ENCODE results near the gene GPRC5D.
A peak's percentile ranks its signal among the peaks of the same experiment; 100 is the strongest.

Gene GPRC5D

DNA sequence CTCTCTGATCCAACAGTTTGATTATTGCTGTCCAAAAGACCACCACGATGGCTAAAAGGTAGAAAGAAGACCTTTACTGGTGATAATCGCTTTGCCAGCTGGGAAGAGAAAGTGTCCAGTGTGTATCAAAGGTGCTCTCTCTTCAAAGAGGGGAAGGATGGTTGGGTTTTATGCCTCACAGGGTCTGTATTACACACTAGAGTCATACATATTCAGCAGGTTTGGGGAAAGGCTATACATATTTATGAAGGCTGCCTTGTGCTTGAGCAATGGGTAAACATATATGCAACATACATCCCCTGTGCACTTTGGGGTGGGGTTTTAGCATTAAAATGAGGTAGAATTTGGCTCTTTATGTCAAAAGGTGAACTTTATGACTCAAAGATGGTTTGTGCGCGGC is 18.2 kb downstream of the GPRC5D start:
- no peak for DNase-seq

DNA sequence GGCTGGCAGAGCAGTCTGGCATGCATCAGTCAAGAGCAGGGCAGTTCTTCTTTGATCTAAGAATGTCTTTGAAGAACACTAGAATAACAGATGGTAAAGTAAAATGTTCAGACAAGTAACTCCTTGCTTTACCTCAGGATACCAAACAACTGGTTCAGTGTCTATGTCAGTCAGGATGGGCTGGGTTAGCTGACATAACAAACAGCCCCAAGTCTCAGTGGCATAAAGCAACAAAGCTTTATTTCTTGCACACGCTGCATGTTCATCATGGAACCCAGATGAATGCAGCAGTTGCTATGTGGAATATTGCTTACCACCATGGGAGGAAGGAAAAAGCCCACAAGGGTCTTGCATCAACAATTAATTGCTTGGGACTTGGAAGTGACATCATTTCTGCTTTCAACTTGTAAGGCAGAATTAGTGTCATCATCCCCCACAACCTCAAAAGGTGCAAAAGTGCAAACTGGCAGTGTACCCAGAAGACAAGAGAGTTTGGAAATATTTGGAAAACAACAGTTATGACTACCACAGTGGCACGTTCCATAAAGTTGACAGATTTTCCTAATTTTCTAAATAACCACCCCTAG is 21.2 kb downstream of the GPRC5D start:
- no peak for DNase-seq

GRCh38 chr12:12929696-12930095 is 22.3 kb downstream of the GPRC5D start:
- DNase-seq = no peak

- DNase-seq = peak; percentile 66
These were observed 24.5 kb downstream of the GPRC5D start for GRCh38 chr12:12927211-12928079.

DNA sequence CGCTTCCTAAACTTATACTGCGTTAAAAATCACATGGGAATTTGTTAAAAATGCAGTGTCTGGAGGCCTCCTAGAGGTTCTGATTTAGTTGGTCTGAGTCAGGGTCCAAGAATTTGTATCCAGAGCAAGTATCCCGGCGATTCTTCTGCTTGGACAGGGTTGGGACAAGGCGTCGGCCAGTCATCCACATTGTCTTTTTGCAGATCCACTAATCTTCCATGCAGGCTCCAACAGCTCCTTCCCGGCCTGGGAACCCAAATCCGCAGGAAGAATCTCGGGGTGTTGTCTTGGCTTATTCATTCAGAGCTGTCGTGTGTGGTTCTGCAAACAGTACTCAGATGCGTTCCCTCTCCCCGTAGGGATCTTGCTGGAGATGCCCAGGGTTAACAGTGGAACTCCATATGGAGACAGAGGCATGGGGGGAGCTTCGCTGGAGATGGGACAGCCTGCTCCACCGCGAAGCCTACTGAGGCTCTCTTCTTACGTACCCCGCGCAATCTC is 25.3 kb downstream of the GPRC5D start:
- no peak for DNase-seq

DNA sequence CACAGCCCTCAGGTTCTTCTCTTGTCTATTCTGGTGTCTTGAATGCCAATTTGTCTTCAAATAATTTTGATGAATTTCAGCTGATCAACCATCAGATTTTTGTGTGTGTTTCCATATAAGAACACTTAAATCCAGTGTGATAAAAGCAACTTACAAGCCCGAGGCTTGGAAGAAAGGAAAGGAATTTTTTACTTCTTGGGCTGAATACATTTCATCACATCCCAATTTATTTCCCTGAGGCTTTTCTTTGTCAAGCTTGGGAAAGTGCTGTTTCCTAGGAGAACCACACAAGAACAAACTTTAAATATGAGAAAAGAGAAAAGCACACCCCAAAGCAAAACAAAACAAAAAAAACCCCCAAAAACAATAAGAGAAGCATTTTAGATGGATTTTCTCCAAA is 26.6 kb downstream of the GPRC5D start:
- DNase-seq = no peak

GRCh38 chr12:12924169-12924568 is 27.8 kb downstream of the GPRC5D start:
- no peak for DNase-seq

- DNase-seq = no peak
These were observed 29.0 kb downstream of the GPRC5D start for GRCh38 chr12:12922978-12923377.

DNA sequence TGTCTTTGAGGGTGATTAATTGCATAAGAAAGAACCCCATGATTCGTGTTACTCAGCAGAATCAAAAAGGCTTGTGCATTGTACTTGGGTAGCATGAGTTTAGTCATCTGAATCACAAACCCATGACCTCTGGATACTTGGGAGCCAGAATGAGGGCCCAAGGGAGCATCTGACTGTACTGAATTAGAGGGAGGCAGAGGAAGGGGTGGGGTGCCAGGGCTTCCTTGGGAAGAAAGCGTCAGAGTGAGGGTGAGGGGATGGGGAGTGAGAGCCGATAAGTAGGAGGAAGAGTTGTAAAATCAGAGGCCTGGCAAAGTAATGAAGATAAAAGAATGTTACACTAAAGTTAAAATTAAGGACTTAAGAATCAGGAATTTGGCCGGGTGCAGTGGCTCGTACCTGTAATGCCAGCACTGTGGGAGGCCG is 29.8 kb downstream of the GPRC5D start:
- no peak for DNase-seq

DNA sequence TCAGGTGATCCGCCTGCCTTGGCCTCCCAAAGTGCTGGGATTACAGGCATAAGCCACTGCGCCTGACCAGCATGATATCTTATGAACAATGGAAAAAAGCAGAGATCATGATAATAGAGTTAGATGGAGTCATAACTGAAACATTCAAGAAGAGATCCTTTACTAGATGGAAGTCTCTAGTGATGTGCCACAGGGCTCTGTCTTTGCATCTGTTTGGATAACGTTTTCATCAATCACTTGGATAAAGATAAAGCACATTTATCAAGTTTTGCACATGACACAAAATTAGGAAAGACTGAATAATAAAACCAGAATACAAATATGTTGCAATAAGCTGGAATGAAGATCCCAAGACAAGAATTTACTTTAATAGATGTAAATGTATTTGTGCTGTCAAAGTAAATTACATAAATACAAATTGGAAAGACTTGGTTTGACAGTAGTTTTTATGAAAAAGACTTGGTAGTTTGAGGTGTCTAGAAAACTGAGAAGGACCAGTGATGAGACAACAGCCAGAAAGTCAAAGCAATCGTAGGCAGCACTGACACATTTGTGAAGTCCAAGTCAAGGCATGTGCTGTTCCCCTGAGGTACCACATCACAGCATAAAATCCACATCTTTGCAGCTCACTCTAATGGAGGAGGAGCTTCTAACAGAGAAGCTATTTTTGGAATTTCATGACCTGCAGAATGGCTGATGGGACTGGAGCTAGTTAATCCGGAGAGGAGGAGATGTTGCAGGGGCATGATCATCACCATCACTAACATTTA is 32.1 kb downstream of the GPRC5D start:
- DNase-seq = no peak

GRCh38 chr12:12918781-12919389 is 33.1 kb downstream of the GPRC5D start:
- no peak for DNase-seq

DNA sequence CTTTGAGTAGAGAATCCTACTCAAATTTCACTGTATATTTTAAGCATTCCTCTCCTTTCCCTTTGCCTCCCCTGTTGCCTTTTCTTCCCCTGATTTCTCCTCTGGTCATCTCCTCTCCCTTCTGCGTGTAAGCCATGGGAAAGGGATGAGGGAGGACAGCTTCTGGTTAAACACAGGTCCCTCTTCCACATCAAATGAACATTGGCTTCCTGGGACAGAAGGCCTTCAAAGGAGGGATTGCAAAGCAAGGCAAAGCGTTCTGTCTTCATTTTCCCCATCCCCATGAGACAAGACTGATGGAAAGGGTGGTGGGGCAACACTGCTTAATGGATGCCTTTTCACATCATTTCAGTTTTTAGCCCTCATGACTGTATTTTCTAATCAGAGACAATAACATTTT is 34.5 kb downstream of the GPRC5D start:
- DNase-seq = no peak

DNA sequence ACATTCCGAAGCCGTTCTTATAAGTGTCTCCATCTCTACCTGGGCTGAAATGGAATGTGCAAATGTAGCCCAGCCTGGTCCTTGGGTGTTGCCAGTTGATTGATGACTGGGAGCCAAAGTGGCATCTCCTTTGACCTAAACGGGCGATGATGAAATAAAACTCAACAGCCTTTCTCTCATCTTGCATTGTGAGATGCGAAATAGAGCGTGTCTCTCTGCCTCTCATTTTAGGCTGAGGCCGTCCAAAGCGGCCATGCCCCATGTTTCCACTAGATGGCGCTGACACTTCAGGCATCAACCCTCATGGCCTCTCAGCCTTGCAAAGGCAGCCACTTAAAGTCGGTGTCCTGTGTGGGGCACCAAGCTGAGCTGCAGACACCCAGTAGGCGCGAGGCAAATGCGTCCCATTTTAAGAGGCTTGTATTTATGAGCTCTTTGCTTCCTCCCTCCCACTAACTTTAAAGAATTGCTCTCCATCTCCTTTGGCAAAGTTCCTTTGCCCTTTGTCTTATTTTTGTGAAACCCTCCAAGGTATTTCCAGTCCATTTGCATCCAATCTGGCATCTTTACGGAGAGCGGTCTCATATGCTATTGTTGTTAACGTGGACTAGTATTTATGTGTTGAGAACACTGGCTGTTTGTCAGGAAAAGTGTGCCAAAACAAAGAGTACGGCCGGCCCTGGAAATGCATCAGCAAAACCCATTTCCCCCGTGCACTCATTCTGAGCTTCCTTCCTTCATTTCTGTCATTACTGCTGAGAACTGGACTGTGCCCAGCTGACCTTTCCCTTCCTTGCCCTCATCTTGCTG is 35.6 kb downstream of the GPRC5D start:
- peak; percentile 86 for DNase-seq

DNA sequence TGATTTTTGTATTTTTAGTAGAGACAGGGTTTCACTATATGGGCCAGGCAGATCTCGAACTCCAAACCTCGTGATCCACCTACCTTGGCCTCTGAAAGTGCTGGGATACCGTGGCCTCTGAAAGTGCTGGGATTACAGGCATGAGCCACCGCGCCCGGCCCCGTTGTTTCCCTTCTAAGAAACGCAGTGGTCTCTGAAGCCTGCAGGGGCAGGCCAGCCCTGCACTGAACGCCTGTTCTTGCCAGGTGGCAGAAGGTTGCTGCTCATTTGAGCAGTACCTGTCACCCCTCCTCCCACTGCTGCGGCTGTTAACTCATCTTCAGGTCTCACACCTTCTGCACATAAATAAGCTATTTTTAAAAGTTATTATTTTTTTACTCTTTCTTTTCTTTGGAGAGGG is 36.3 kb downstream of the GPRC5D start:
- no peak for DNase-seq

- no peak for DNase-seq
These were observed 39.3 kb downstream of the GPRC5D start for GRCh38 chr12:12912711-12913110.

DNA sequence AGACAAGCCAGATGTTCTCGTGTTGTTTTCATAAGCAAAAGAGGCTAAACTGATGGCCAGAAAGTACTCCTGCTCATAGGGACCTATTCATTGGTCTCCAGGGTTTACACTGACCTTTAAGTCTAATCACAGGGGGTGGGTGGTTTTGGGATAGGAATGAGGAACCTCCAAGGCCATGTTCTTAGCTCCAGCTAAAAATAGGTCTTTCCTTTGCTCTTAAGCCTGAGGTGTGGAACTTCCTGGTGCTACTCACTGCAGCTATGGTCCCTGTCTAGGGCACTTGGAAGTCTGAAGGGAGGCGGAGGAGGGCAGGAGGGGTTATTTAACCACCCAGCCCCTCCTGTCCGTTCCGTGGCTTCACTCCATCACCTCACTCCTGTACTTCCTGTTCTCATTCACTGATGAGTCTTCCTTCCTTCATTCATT is 42.0 kb downstream of the GPRC5D start:
- DNase-seq = no peak

- DNase-seq = no peak
These were observed 42.6 kb downstream of the GPRC5D start for GRCh38 chr12:12909228-12909994.

DNA sequence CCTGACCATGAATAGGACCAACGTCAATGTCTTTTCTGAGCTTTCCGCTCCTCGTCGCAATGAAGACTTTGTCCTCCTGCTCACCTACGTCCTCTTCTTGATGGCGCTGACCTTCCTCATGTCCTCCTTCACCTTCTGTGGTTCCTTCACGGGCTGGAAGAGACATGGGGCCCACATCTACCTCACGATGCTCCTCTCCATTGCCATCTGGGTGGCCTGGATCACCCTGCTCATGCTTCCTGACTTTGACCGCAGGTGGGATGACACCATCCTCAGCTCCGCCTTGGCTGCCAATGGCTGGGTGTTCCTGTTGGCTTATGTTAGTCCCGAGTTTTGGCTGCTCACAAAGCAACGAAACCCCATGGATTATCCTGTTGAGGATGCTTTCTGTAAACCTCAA is 43.3 kb downstream of the GPRC5D start:
- no peak for DNase-seq

GRCh38 chr12:12908252-12908651 is 43.7 kb downstream of the GPRC5D start:
- DNase-seq = no peak

DNA sequence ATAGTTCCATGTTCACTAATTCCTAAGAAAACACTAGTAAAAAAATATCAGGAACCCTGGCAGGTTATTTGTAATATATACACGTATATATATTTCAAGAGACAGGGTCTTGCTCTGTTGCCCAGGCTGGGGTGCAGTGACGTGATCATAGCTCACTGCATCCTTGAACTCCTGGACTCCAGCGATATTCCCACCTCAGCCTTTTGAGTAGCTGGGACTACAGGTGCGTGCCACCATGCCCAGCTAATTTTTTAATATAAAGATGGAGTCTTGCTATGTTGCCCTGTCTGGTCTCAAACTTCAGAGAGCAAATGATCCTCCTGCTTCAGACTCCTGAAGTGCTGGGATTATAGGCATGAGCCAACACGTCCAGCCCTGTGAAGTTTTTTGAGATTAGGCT is 44.4 kb downstream of the GPRC5D start:
- no peak for DNase-seq

Data from CD4-positive, alpha-beta T cell treated with Interleukin-17A for 4 hours (primary cell).